ENCODE data around the gene SIVA1.
"Not testable (repeated sequence)": the region's sequence is repeated elsewhere in the genome, so short reads cannot be mapped to it uniquely, and the experiment has no call there.

The SIVA1 gene

DNA sequence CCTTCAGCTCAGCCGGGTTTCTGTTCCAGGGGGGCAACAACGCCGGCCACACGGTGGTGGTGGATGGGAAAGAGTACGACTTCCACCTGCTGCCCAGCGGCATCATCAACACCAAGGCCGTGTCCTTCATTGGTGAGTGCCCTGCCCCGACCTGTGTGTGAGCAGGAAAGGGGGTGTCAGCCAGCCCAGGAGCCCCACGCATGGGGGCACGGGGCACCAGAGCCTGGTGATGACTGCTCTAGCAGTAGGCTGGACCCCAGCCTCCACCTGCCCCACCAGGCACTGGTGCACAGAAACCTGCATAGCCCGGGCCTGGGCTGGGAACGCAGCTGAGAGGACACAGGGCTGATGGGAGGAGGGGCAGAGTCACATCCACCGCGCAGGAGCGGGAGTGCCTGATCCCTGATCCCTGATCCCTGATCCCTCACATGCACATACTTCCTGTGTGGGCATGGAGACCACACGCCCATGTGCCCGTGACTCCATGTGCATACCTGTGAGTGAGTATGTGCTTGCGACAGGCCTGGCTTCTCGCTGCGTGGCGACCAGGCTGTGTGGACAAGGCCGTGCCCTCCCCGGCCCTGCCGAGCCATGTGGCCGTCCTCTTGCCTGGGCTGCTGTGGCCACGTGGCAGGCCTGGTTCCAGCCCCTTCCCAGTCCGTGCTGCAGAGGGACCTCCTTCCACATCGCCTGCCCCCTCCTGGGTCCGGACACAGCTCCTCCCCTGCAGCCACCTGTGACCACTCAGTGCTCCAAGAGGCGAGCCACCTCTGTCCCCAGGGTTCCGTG lies 17.8 kb upstream of the SIVA1 start:
- DNase-seq (ENCODE audit: low spot score), result no peak

DNA sequence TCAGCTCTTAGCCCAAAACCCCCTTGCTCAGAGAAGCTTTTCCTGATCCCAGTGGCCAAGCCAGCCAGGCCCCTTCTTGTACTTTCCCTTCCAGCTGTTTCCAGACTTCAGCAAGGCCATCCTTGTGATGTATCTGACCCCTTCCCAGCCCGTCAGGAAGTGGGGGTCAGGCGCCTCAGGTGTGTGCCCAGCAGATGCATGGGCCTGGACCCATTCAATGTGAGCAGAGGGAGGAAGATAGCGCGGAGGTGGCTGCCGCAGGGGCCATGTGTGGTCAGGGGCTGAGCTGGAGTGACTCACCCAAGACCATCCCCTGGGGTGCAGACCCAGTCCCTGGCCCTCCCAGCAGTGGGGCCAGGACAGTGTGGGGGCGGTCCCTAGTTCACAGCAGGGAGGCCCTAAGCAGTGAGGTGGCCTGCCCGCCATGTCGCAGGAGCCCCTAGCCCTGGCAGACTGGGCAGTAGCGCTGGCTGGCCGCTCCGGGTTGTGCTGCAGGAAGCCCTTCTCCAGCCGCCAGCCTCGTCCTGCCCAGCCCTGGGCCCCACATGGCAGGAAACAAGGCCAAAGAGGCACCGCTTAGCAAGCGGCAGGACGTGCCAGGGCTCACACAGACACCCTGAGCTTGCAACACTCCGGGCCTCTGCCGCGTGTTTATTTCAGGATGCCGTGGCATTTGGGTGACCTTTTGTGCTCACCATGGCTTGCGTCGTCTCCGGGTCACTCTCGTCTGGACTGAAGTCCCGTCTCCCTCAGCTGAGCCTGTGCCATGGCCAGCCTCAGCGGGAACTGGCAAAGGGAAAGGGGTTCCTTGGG lies 16.9 kb upstream of the SIVA1 start:
- peak; percentile 61 for DNase-seq (ENCODE audit: low spot score)

DNA sequence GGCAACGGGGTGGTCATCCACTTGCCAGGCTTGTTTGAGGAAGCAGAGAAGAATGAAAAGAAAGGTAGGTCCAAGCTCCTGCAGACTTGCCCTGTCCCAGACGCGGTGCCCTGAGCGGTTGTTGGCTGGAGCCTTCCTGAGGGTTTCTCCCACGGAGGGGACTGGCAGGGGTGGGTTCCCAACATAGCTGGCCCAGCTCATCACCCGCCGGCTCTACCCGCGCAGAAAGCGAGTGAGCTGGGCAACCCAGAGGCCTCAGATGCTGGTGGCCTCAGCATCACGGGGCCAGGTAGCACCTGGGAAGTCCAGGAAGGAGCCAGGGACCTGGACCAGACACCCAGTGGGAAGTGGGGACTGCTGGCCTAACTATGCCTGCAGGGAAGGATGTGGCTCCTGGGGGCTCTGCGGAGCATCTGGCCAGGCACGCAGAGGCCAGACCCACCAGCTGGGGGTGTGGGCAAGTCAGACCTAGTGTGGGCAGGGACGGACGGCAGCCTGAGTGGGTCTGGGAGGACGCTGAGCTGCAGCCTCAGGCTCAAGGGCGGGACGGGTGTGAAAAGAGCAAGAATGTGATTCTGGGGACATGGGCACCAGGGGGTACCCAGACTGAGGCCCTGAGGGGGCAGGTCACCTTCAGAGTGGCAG lies 14.4 kb upstream of the SIVA1 start:
- DNase-seq (ENCODE audit: low spot score), result no peak

DNA sequence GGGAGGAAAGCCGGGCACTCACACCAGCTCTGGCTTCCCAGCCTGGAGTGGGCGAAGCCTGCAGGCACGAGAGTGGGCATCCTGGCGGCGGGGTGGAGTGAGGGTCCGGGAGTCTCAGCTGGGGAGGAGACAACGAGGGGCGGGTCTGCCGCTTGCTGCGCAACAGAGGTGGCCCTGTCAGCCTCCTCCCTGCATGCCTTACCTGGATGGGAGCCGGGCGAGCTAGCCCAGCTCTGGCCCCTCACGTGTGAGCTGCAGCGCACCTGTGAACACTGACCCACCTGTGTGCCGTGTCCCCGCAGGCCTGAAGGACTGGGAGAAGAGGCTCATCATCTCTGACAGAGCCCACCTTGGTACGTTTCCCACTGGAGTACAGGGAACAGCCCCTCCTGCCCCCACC lies 13.9 kb upstream of the SIVA1 start:
- DNase-seq (ENCODE audit: low spot score), result no peak

DNA sequence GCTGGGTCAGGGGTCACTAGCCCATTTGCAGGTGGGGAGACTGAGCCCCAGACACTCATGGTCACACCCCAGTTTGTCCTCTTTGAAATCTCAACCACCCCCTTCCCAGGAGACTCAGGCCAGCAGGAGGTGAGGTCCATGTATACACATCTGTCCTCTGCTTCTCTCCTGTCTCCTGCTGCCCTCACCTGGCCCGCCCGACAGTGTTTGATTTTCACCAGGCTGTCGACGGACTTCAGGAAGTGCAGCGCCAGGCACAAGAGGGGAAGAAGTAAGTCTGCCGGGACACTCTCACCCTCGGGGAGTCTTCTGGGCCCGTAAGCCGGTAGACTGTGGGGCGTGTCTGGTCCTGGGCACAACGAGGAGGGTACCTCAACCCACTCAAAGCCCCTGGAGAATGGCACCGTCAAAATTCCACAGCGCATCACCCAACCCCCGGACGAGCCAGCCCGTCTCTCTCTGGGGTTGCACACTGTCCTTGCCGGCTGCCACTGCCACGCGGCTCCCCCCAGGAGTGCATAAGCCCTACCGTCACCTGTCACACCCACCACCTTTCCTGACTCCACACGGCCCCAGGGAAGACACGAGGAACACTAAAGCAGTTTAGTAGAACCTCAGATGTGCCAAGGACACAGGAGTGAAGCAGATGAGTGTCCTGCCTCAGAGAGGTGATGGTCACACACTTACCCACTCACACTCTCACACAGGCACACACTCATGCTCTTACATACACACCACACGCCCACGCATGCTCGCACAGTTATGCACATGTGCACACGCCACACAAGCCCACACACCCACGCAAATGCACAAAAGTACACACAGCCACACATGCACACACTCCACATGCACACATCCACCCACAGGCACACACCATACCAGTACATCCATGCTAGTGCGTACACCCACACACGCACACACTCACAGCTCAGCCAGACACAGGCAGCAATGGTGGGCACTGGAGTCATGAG lies 13.1 kb upstream of the SIVA1 start:
- DNase-seq (ENCODE audit: low spot score), result no peak

DNA sequence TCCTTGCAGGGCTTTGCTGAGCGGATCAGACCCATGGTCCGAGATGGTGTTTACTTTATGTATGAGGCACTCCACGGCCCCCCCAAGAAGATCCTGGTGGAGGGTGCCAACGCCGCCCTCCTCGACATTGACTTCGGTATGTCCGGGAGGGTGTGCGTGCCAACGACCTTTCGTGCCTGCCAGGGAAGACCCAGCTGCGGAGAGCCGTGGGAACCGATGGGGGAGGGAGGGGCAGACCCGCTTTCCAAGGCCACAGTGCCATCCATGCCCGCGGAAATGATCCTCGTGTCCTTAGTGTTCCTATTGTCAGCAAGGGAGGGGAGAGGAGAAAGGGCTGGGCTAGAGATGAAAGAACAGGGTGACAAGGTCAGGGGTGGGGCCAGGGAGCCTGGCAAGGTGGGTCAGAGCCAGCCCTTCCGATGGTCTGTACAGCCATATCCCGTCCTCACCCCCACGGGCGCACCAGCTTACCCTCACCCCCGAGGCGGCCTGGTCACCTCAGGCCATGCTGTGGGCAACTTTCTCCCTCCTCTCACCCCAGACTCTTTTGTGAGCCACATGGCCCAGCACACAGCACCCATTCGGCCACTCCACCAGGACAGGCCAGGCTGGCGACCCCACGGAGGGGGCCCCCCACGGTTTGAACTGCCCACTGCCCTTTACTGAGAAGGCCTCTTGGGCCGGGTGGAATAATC lies 11.7 kb upstream of the SIVA1 start:
- DNase-seq (ENCODE audit: low spot score), result no peak

DNA sequence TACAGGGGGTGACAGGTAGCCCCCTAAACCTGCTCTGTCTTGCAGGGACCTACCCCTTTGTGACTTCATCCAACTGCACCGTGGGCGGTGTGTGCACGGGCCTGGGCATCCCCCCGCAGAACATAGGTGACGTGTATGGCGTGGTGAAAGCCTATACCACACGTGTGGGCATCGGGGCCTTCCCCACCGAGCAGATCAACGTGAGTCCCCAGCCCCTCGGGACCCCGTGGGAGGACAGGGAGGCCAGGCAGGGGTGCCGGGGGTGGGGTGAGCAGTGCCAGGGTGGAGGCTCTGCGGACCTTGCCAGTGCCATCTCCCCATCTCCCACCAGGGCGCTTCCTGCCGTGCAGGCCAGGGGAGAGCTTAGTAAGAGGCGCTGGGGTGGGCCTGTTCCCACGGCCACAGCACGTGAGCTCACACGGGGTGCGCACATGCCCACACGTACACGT lies 11.1 kb upstream of the SIVA1 start:
- DNase-seq (ENCODE audit: low spot score), result no peak

DNA sequence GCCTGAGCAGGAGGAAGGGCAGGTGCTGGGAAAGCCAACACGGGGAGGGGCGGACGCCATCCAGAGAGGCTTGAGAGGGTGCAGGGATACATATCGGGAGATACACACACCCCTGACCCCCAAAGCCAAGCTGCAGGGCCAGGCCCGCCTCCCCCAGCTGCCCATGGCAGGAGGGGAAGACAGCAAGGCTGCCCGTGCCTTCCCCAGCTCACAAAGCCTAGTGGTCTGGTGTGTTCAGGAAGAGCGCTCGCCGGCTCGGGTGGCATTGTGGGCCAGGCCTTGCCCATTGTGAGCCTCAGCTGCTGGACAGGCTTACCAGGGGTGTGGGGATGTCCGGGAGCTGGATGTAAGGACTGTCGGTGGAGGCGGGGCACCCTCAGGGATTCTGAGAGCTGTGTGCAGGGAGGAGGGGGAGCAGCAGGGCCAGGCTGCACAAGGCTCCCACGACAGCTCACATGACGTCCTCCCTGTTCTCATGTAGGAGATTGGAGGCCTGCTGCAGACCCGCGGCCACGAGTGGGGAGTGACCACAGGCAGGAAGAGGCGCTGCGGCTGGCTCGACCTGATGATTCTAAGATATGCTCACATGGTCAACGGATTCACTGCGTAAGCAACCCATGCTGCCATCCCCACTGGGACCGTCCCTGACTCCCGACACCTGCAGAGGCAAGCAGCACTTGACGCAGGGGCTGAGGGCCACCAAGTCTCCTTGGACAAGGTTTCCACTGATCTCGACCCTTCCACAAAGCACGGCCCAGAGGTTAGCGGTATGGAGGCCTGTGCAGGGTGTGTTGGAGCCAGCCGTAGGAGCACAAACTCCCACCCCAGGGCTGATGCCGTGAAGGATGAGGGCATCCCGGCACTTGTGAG lies 10.1 kb upstream of the SIVA1 start:
- DNase-seq (ENCODE audit: low spot score), result no peak

DNA sequence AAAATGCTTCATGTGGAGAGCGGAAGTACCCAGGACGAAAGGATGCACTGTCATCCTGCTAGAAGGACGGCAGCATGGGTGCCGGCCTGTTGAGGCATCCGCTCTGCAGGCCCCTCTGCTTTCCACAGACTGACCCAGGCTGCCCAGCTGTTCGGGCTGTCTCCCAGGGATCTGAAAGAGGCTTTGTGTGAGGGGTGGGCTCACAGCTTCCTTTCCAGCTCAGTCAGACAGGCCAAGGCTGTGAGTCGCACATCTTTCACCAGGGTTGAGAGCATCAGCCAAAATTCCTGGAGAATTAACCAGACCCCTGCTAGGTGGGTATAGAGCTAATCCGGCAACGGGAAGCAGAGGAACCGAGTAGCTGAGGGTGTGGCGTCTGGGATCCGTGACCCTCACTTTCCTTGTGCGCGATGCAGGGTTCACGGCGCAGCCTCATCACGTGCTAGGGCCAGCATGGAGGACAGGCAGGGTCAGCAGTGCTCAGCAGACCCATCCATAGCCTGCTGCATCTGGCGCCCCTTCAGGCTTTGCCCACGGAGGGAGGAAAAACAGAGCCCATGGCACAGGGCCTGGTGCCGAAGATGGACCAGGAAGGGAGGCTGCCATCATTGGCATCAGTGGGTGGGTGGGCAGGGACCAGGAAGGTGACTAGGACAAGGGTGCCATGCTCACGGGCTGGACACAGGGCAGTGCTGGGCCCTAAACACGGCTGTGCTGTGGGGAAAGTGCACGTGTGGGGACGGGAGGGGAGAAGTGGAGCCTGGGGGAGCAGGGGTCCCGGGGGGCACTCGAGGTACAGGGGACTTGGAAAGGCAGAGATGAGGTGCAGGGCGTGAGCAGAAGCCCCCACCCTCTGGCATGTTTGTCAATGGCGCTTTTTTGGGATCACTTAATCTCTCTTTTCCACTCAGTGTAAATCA lies 9.2 kb upstream of the SIVA1 start:
- DNase-seq (ENCODE audit: low spot score), result no peak

DNA sequence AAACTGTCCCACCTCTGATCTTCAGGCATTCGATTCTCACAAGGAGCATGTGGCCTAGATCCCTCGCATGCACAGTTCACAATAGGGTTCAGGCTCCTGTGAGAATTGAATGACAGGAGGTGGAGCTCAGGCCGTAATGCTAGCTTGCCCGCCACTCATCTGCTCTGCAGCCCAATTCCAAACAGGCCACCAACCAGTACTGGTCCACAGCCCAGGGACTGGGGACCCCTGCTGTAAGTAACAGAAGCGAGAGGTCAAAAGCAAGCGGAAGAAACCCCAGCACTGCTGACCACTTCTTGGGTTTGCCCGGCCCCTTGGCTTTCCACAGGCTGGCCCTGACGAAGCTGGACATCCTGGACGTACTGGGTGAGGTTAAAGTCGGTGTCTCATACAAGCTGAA lies 8.5 kb upstream of the SIVA1 start:
- no peak for DNase-seq (ENCODE audit: low spot score)

DNA sequence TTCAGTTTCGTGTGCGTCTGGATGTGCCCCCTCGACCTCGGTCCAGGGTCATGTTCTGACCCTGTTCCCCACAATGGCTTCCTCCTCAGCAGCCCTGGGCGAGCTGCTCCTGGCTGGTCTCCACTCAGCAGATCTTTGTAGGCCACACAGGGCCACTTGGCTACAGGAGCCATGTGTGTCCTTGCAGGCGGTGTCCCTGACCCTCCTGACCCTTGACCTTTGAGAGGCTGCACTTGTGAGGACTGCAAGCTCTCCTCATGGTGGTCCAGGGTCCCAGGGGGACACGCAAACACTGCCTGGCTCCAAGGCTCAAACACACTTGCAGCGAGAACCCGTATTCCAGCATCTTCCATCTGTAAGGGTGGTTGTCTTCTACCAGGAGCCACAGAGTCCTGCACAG lies 7.5 kb upstream of the SIVA1 start:
- DNase-seq (ENCODE audit: low spot score), result no peak

DNA sequence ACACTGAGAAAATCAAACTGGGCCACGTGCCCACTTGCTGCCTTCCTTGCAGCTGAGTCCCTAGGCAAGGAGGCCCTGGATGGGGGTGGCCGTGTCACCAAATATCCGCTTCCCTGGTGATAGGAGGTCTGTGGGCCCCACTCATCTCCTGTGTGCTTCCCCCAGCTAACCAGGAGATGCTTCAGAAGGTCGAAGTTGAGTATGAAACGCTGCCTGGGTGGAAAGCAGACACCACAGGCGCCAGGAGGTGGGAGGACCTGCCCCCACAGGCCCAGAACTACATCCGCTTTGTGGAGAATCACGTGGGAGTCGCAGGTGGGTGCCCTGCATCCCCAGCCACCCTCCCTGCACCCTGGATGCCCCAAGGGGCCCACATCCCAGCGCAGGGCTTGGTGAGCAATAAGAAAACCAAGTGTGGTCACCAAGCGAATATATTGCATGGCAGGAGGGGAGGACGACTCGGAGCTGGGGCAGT lies 6.8 kb upstream of the SIVA1 start:
- DNase-seq (ENCODE audit: low spot score), result no peak

DNA sequence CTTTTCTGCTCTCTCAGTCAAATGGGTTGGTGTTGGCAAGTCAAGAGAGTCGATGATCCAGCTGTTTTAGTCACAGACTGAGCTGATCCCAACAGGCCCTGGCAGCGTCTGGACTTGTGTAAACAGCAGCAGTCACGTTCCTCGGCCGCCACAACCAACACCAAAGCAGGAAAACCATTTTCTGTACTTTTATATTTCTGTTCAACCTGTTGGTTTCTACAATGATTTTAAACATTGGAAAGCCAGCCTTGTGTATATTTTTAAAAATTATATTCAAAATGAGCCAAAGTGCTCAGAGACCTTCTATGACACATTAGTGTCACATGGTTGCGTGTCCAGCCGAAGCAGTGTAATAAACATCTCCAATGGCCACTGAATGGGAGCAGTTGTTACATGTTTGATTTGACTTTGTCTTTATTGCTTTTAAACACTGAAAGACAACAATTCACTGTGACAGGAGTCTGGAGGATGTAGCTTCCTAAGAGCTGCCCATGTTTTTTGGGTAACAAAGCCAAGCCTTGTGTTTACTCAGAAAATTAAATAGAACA lies 5.9 kb upstream of the SIVA1 start:
- DNase-seq (ENCODE audit: low spot score), result no peak

DNA sequence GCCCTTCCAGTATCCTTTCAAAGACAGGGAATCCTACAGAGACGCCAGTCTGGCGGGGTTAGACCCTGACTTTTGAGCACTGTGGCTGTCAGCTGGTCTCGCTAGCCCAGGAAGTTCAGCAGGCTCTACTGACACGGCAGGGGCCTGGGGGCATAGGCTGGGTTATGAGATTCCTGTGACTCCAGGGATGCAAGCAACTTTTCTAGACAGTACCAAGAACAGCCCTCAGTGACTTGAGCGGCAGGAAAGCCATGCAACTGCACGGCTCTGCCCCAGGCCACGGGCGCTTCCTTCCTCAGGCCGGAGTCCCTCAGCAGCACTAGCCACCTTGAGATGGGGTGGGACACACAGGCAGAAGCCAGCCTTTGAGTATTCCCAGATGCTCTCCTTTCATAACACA lies 5.1 kb upstream of the SIVA1 start:
- no peak for DNase-seq (ENCODE audit: low spot score)

DNA sequence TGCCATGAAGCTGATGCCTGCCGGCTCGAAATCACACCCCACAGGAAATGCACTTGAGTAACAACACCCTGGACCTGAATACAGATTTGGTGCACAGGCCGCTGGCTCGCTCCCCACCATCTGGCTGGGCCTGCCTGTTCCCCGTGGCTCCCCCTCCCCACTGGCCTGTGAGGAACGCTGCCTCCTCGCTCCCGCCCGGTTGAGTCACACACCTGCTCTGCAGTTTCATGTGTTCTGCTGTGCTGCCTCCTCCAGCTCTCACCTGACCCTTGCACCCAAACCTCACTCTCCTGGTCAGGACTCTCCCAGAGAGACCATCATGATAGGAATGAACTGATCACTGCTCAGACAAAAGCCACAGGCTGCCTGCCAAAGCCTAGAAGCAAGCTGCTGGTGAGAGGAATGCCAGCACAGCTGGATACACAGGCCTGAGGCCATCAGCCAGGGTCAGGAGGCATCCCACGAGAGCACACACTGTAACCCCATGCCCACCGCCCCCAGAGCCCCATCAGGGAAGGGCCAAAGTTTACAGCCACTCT lies 3.8 kb upstream of the SIVA1 start:
- DNase-seq (ENCODE audit: low spot score), result no peak

DNA sequence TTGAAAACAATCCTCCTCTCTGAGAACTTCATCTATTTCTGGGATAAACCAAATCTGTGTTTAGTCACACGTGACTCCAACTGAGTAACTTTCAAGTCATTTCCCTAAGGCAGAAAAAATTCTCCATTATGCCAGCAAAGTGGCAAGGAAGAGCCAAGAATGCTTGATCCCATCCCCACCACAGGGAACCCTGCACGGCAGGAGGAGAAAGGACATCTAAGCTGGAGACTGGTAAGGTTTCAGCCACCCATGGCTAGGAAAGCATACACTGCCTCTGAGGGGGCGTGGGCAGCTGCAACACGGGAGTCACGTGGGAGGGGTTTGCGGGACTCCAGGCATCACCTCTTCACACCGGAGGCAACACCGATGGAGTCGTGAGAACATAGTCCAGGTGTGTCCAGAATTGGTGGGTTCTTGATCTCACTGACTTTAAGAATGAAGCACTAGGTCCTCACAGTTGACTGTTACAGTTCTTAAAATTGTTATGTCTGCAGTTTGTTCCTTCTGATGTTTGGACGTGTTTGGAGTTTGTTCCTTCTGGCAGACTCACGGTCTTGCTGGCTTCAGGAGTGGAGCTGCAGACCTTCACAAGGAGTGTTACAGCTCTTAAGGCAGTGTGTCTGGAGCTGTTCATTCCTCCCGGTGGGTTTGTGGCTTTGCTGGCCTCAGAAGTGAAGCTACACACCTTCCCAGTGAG lies 2.7 kb upstream of the SIVA1 start:
- DNase-seq (ENCODE audit: low spot score), result no peak

DNA sequence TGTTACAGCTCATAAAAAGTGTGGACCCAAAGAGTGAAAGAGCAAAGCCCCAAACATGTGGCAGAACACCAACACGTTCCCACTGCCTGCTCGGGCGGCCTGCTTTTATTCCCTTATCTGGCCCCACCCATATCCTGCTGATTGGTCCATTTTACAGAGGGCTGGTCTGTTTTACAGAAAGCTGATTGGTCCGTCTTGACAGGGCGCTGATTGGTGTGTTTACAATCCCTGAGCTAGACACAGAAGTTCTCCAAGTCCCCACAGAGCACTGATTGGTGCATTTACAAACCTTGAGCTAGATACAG lies 2.2 kb upstream of the SIVA1 start:
- DNase-seq (ENCODE audit: low spot score), result not testable (repeated sequence)

Data from hepatic stellate cell (primary cell).